Gastrocnemius medialis (tissue), 4 donors: ENCODE data around the gene DMWD. TPM values are rescaled to one million over a fixed set of nuclear protein-coding genes. Genes with fewer than 3 reads are reported as not detected.

ENCODE experiments used
- ATAC-seq, 2 donors: fragments of 150-250 bp; one replicate each; pipeline ENCODE4 v1.9.1; 2016
- DNase-seq, 2 donors: peaks; one replicate each; pipeline ENCODE4 v3.0.0-alpha.2; 2019
- H3K27ac ChIP-seq, 4 donors: fragments of 200-600 bp; sonication (generic); 1 replicate in 1 of 4; 2 replicates in 3 of 4; pipeline ENCODE4 v1.5.1; 2016 to 2018; ENCODE audit warnings: mild to moderate bottlenecking in 2 of 4, moderate library complexity in 1 of 4
- H3K27me3 ChIP-seq, 3 donors: fragments of 200-600 bp; sonication (generic) in 2 of 3; 1 replicate in 1 of 3; 2 replicates in 2 of 3; pipeline versions ENCODE4 v1.5.1 to v1.6.0; 2016 to 2019; ENCODE audit warnings: mild to moderate bottlenecking in 1 of 3, moderate library complexity in 1 of 3
- H3K36me3 ChIP-seq, 2 donors: fragments of 200-600 bp; sonication (generic) in 1 of 2; one replicate each; pipeline ENCODE4 v1.5.1; 2017 to 2018
- H3K4me1 ChIP-seq, 2 donors: fragments of 200-600 bp; sonication (generic) in 1 of 2; one replicate each; pipeline ENCODE4 v1.5.1; 2016 to 2017; ENCODE audit warnings: mild to moderate bottlenecking in 2 of 2
- H3K4me3 ChIP-seq, 4 donors: fragments of 200-600 bp; sonication (generic) in 3 of 4; 1 replicate in 1 of 4; 2 replicates in 3 of 4; pipeline ENCODE4 v1.5.1; 2016 to 2019; ENCODE audit warnings: mild to moderate bottlenecking in 2 of 4
- H3K9me3 ChIP-seq, 3 donors: fragments of 200-600 bp; sonication (generic) in 2 of 3; 1 replicate in 1 of 3; 2 replicates in 2 of 3; pipeline ENCODE4 v1.5.1; 2016 to 2019
- POLR2A ChIP-seq, 2 donors: fragments of 450-650 bp; IDR thresholded peaks; one replicate each; pipeline ENCODE4 v1.6.1; 2017; ENCODE audit warnings: antibody characterized with exemption in 2 of 2, mild to moderate bottlenecking in 2 of 2, moderate library complexity in 2 of 2
- in situ Hi-C, 4 donors: fragments of 200-750 bp; cut with MboI; loops; one replicate each; pipeline versions ENCODE4 v1.15.0 to v1.8.0; 2017; ENCODE audit warnings: low sequenced_read_pairs in 4 of 4
- intact Hi-C: fragments of 100-400 bp; cut with DNase I; formaldehyde crosslinking; loops from one replicate; pipeline ENCODE4 v1.15.1; 2023; ENCODE audit warnings: low total_unique reads
- total RNA-seq, 4 donors: library from RNA; depleted of rRNA; stranded (reverse); fragments of >200 nt; gene quantifications; one replicate each; pipeline versions ENCODE4 v1.1.0 to v1.2.3, GENCODE V29; 2016
- TF ChIP-seq, protein P1 (sequence below), 5 experiments: fragments of 450-650 bp in 3 of 5; fragments of 200-600 bp in 2 of 5; sonication (generic) in 2 of 5; IDR thresholded peaks in 4 of 5; conservative IDR thresholded peaks in 1 of 5; 1 replicate in 4 of 5; 2 replicates in 1 of 5; pipeline ENCODE4 v1.5.1; 2016 to 2019; ENCODE audit warnings: antibody characterized with exemption in 5 of 5, mild to moderate bottlenecking in 3 of 5, moderate library complexity in 3 of 5

Gene DMWD
- total RNA-seq, 4 donors from 2014 or later: 38.6 to 111 (median 56.4) TPM

DNA sequence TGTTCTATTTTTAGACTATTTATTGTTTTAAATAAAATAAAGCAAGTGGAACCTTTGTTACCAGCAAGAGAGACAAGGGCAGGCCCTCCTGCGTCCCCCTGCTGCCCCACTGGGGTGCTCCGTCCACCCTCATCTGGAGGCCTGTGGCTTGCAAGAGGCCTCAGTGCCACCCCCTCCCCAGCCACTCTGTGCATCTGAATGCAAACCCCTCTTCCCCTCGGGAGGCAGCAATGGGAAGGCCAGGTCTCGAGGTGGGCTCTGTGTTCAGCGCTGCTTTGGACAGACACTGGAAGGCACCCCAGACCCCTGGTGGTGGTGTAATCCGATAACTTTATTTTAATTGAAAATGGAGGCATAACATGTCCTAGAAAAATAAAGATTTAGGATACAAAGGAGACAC is 28.2 kb downstream of the DMWD start:
- no peak for ATAC-seq
- Histone ChIP-seq H3K27ac (peak overlapping the region; percentile 27 to 99 (median 63)), H3K4me3 (no peak overlapping the region), H3K27me3 (no peaks in the 10 kb centered on the region), H3K9me3 (no peaks in the 10 kb centered on the region), H3K4me1 (peaks cover 25 to 41% of the 10 kb centered on the region in 2 donors), H3K36me3 (no peaks in the 10 kb centered on the region)
- TF ChIP-seq, protein P1, sequence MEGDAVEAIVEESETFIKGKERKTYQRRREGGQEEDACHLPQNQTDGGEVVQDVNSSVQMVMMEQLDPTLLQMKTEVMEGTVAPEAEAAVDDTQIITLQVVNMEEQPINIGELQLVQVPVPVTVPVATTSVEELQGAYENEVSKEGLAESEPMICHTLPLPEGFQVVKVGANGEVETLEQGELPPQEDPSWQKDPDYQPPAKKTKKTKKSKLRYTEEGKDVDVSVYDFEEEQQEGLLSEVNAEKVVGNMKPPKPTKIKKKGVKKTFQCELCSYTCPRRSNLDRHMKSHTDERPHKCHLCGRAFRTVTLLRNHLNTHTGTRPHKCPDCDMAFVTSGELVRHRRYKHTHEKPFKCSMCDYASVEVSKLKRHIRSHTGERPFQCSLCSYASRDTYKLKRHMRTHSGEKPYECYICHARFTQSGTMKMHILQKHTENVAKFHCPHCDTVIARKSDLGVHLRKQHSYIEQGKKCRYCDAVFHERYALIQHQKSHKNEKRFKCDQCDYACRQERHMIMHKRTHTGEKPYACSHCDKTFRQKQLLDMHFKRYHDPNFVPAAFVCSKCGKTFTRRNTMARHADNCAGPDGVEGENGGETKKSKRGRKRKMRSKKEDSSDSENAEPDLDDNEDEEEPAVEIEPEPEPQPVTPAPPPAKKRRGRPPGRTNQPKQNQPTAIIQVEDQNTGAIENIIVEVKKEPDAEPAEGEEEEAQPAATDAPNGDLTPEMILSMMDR (IDR thresholded peaks at IDR 0.05 in 4 of 5, conservative IDR thresholded peaks at IDR 0.05 in 1 of 5): no peak
- TF ChIP-seq POLR2A (IDR thresholded peaks at IDR 0.05): no peak
- no peak for DNase-seq
- intact Hi-C loops: no loop called here
- in situ Hi-C loops: no loop called here

DNA sequence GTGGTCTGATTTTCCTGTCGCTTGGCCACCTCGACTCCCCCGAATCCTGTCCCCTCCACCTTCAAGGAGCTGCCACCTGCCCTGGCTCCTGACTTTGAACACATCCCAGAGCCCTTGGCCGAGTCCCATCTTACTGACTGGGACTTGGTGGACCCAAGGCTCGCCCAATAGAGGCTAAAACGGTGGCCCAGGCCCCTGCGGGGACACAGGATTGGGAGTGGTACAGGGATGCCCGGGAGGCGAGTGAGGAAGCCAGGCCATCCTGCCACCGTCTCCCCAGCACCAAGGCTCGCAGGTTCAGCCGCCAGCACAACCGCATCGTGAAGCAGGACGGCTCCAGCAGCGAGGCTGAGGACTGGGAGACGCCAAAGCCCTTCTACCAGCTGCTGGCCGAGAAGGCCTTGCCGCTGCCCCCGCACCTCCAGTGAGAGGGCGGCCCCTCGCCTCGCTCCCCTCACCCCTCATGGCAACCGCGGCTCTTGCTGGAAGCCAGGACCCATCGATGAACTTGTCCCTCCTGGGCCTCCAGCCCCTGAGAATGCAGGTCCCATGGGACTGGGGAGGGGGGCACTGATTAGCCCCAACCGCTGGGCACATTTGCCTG is 28.9 kb downstream of the DMWD start:
- H3K27ac ChIP-seq: peak overlapping the region in 1 of 4 donors; percentile 99
- no peak for ATAC-seq
- H3K36me3 ChIP-seq: no peaks in the 10 kb centered on the region
- TF ChIP-seq, protein P1 (IDR thresholded peaks at IDR 0.05 in 4 of 5, conservative IDR thresholded peaks at IDR 0.05 in 1 of 5): no peak
- no peak for TF ChIP-seq POLR2A (IDR thresholded peaks at IDR 0.05)
- DNase-seq: no peak
- H3K4me3 ChIP-seq: no peak overlapping the region
- no peaks in the 10 kb centered on the region for H3K27me3 ChIP-seq
- in situ Hi-C loops (no loop called here), intact Hi-C loops (no loop called here)
- H3K9me3 ChIP-seq: no peaks in the 10 kb centered on the region
- H3K4me1 ChIP-seq: peaks cover 25 to 41% of the 10 kb centered on the region in 2 donors

DNA sequence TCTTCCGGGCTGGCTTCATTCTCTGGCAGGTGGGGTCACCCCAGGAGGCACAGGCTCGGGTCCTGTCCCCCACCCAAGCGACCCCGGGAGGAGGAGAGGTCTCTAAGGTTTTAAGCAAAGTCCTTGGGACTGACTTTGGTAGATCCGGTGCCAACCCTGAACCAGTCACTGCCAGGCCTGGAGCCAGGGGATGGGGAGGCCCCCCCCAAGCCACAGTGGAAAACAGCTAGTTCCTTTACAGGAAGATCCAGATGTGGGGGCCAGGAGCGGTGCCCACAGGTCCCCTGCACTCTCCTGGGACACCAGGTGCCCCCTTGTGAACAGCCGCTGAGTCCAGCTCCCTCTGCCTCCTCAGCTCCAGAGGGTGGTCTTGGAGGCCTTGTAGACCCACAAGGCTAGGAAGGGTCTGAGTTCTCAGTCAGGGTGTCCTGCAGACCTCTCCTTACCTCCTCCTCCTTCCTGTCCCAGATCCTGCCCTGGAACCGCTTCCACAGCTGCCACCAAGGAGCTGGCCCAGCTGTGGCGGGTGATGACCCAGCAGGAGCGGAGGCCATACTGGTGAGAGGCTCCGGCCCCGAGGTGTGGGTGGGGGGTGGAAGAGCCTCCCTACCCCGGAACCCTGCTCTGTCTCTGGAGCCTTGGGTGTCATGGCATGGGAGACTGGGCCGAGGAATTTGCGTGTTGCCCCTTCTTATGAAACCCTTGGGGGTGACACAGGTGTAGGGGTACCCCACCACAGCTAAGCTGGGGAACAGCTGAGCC is 29.6 kb downstream of the DMWD start:
- no peak for ATAC-seq
- no peaks in the 10 kb centered on the region for H3K36me3 ChIP-seq
- TF ChIP-seq, protein P1 (IDR thresholded peaks at IDR 0.05 in 4 of 5, conservative IDR thresholded peaks at IDR 0.05 in 1 of 5): no peak
- no peak for TF ChIP-seq POLR2A (IDR thresholded peaks at IDR 0.05)
- H3K27ac ChIP-seq: no peak overlapping the region
- in situ Hi-C loops: no loop called here
- DNase-seq: no peak
- intact Hi-C loops: no loop called here
- no peaks in the 10 kb centered on the region for H3K9me3 ChIP-seq
- H3K27me3 ChIP-seq: no peaks in the 10 kb centered on the region
- H3K4me1 ChIP-seq: peaks cover 25 to 41% of the 10 kb centered on the region in 2 donors
- H3K4me3 ChIP-seq: no peak overlapping the region

DNA sequence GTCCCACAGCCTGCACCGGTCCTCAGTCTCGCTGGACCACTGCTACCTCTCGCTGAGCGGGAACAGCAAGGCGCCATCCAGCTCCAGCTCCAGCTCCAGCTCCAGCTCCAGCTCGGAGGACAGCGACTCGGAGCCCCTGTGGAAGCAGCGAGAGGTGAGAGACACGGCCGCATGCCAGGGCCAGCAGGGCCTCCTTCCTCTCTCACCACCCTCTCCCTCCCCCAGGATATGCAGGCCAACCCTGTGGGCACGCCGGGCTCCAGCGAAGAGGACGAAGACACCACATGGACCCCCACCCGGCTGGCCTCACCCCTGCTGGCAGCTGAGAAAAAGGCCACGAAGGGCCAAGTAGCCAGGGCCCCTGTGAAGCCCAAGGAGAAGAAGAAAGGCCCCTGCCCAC is 30.9 kb downstream of the DMWD start:
- Histone ChIP-seq H3K27ac (no peak overlapping the region), H3K9me3 (no peaks in the 10 kb centered on the region), H3K4me3 (no peak overlapping the region), H3K4me1 (peaks cover 20 to 33% of the 10 kb centered on the region in 2 donors), H3K36me3 (no peaks in the 10 kb centered on the region), H3K27me3 (no peaks in the 10 kb centered on the region)
- no peak for ATAC-seq
- TF ChIP-seq POLR2A (IDR thresholded peaks at IDR 0.05): no peak
- TF ChIP-seq, protein P1 (IDR thresholded peaks at IDR 0.05 in 4 of 5, conservative IDR thresholded peaks at IDR 0.05 in 1 of 5): no peak
- in situ Hi-C loops (no loop called here), intact Hi-C loops (no loop called here)
- DNase-seq: no peak
